Measurements from ENCODE around the gene DPF1. TPM values are rescaled to one million over a fixed set of nuclear protein-coding genes. Genes with fewer than 3 reads are reported as not detected.
A peak's percentile ranks its signal among the peaks of the same experiment; 100 is the strongest.

The DPF1 gene
- total RNA-seq, 1 donor from 2014 or later: 39.9 TPM

DNA sequence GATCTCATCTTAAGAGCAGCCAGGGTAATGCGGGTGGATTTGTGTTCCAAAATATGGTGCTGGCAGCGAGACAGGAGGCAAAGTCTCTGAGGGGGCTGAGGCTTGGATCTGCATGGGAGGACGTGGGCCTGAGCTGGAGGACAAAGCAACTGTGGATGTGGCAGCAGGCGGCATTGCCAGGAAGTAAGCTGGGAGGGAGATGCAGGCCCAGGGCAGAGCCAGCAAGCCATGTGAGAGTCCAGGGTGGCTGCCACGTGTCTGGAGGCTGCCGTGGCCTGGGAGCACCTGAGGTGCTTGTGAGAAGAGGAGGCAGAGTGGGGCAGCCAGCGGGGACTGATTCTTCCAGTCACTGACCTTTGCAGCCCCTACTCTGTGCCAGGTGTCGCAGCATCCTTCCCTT lies 52.0 kb downstream of the DPF1 start:
- DNase-seq (ENCODE audit: low spot score in 2 of 2) (peak in 1 of 2 donors; percentile 47), FAIRE-seq (no peak)

GRCh38 chr19:38170334-38170733 lies 53.7 kb downstream of the DPF1 start:
- DNase-seq (ENCODE audit: low spot score in 2 of 2) (no peak), FAIRE-seq (no peak)

- FAIRE-seq (no peak), DNase-seq (ENCODE audit: low spot score in 2 of 2) (no peak)
Observed at GRCh38 chr19:38168637-38169036, 55.4 kb downstream of the DPF1 start.

DNA sequence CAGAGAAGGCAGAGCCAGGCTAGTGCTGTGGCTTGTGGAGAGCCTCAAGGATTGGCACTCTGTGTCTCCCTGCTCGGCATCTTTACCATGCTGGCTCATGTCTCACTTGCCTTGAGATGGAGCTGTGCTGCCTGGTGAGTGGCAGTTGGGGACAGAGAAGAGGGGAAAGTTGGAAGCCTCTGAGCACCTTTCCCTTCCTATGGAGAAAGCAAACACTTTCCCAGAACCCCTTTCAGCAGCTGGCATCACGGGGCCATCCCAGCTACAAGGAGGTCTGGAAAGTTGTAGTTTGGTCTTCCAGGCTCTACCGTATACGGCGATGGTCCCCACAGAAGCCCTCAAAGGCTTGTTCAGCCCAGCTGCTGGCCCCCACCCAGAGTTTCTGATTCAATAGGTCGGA lies 58.7 kb downstream of the DPF1 start:
- DNase-seq (ENCODE audit: low spot score in 2 of 2) (no peak), FAIRE-seq (no peak)

- FAIRE-seq (no peak), DNase-seq (ENCODE audit: low spot score in 2 of 2) (no peak)
Observed at GRCh38 chr19:38164526-38164925, 59.5 kb downstream of the DPF1 start.

DNA sequence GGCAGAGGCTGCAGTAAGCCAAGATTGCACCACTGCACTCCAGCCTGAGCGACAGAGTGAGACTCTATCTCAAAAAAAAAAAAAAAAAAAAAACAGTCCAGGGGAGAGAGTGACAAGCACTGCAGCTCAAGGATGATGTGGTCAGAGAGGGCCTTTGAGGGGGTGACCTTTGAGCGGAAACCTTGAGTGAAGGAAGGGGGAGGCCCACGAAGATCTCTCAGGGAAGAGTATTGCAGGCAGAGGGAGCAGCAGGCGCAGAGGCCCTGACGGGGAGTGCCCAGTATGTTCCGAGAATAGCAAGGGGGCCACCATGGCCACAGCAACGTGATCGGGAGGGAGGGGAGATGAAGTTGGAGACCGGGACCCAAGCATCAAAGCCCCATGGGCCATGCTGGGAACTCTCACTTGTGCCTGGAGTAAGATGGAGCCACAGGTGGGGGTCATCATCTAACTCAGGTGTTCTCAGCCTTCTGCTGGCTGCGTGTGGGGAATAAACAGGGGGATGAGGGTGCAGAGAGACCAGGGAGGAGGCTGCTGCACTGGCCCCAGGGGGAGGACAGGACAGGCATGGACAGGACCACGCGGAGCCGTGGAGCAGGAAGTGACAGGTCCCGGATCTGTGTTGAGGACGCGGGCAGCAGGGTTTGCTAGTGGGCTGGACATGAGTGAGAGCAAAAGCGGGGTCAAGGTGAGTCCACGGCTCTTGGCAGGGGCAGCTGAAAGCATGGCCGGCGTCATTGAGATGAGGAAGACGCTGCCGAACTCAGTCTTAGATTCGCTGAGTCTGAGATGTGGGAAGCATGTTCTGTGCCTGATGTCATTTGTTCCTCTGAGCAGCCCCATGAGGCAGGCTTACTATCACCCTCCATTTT lies 60.4 kb downstream of the DPF1 start:
- no peak for DNase-seq (ENCODE audit: low spot score in 2 of 2)
- no peak for FAIRE-seq

DNA sequence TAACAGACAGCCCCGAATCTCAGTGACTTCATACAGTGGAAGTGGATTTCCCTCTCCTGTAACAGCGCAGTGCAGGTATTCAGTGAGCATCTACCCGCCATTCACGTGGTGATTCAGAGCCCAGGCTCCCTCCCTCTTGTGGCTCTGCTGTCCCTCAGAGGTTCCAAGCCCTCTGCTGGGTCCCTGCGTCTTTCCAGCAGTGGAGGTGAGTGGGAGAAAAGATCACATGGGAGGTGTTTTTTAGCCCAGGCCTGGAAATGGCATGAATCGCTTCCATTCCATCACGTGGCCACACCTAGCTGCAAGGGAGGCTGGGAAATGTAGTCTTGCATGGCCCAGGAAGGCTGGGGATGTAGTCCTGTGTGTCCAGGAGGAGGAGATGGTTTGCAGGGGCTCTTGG lies 61.4 kb downstream of the DPF1 start:
- DNase-seq (ENCODE audit: low spot score in 2 of 2): no peak

GRCh38 chr19:38162094-38162493 lies 61.9 kb downstream of the DPF1 start:
- DNase-seq (ENCODE audit: low spot score in 2 of 2) (no peak), FAIRE-seq (no peak)

More for the DNA sequence above, 61.4 kb downstream of the DPF1 start:
- FAIRE-seq: no peak

Small RNA genes lying within 50 kb of the gene (small RNA-seq; reads per million reads assigned to genes)
- not detected for gene RN7SL663P

Other genes with a start within 250 kb of the DPF1 start
- not detected for gene PPP1R14A, start 32.2 kb upstream of the DPF1 start, total RNA-seq
- gene SPINT2, start 40.4 kb upstream of the DPF1 start, total RNA-seq: 104 TPM
- gene C19orf33, start 80.0 kb upstream of the DPF1 start, total RNA-seq: 0.82 TPM
- gene YIF1B, start 91.7 kb upstream of the DPF1 start, total RNA-seq: 32.6 TPM
- gene KCNK6, start 95.6 kb upstream of the DPF1 start, total RNA-seq: 0.41 TPM
- gene CATSPERG, start 111.6 kb upstream of the DPF1 start, total RNA-seq: 4.9 TPM
- 107 TPM for gene PSMD8, start 150.3 kb upstream of the DPF1 start, total RNA-seq
- gene GGN, start 163.8 kb upstream of the DPF1 start, total RNA-seq: 0.82 TPM
- 1.6 TPM for gene SPRED3, start 164.5 kb upstream of the DPF1 start, total RNA-seq
- 14.3 TPM for gene FAM98C, start 178.9 kb upstream of the DPF1 start, total RNA-seq
- gene RASGRP4, start 202.0 kb upstream of the DPF1 start, total RNA-seq: under 0.01 TPM
- 4.5 TPM for gene RYR1, start 209.5 kb upstream of the DPF1 start, total RNA-seq